HL-60 (cell line): ENCODE results near the gene YKT6.
A peak's percentile ranks its signal among the peaks of the same experiment; 100 is the strongest.

ENCODE experiments used
- CTCF ChIP-seq: IDR thresholded peaks from one replicate; pipeline ENCODE4 v1.5.1; 2011; ENCODE audit warnings: low read length, control low read depth, inconsistent platforms; ENCODE audit not compliant: insufficient read depth
- GABPA ChIP-seq: IDR thresholded peaks from 2 replicates; pipeline ENCODE4 v1.6.1; 2012; ENCODE audit warnings: low read depth
- POLR2AphosphoS5 ChIP-seq: IDR thresholded peaks from 2 replicates; pipeline ENCODE4 v1.6.1; 2012; ENCODE audit warnings: low read depth
- REST ChIP-seq: IDR thresholded peaks from 2 replicates; pipeline ENCODE4 v1.6.1; 2012; ENCODE audit warnings: low read depth; ENCODE audit not compliant: insufficient replicate concordance
- SPI1 ChIP-seq: IDR thresholded peaks from 2 replicates; pipeline ENCODE4 v1.6.1; 2012; ENCODE audit warnings: low read depth, mild to moderate bottlenecking, borderline replicate concordance

- TF ChIP-seq CTCF (peak; percentile 73), POLR2AphosphoS5 (peak; percentile 38; the same call in 1 of the 2 replicates), GABPA (no peak), REST (no peak), SPI1 (no peak)
Observed at GRCh38 chr7:44240983-44241510, 40.3 kb downstream of the YKT6 start.
